CD4-positive, CD25-positive, alpha-beta regulatory T cell (primary cell): ENCODE measurements around the gene USF2. TPM values are rescaled to one million over a fixed set of nuclear protein-coding genes. Genes with fewer than 3 reads are reported as not detected.
A peak's percentile ranks its signal among the peaks of the same experiment; 100 is the strongest.

Source experiments
- ATAC-seq, 2 donors: fragments of 150-1000 bp; cut with Tn5 transposase; one replicate each; pipeline ENCODE4 v1.10.0; 2021; ENCODE audit warnings: low read depth in 2 of 2, moderate number of reproducible peaks in 2 of 2, moderate library complexity in 1 of 2
- DNase-seq, 3 donors: peaks; one replicate each; pipeline versions ENCODE4 v3.0.0 to v3.0.0-alpha.2; 2012 to 2022; ENCODE audit warnings: mixed read lengths in 1 of 3
- H3K27ac ChIP-seq: one replicate; pipeline ENCODE4 v1.7.0; 2013; ENCODE audit warnings: mild to moderate bottlenecking, low read length; ENCODE audit not compliant: insufficient read depth, poor library complexity, severe bottlenecking
- H3K27me3 ChIP-seq: one replicate; pipeline ENCODE4 v1.7.0; 2013; ENCODE audit warnings: low read length; ENCODE audit not compliant: control insufficient read depth, insufficient read depth
- H3K36me3 ChIP-seq: one replicate; pipeline ENCODE4 v1.7.0; 2013; ENCODE audit warnings: mild to moderate bottlenecking, low read length, moderate library complexity; ENCODE audit not compliant: control insufficient read depth, insufficient read depth
- H3K4me1 ChIP-seq: 2 replicates; pipeline ENCODE4 v1.7.0; 2013; ENCODE audit warnings: mild to moderate bottlenecking, low read length; ENCODE audit not compliant: insufficient read depth, control insufficient read depth, poor library complexity, severe bottlenecking
- H3K4me3 ChIP-seq: one replicate; pipeline ENCODE4 v1.7.0; 2013; ENCODE audit warnings: low read depth, mild to moderate bottlenecking, low read length, moderate library complexity
- H3K9me3 ChIP-seq, 2 experiments: 1 replicate in 1 of 2; 2 replicates in 1 of 2; pipeline ENCODE4 v1.7.0; 2013; ENCODE audit warnings: low read length in 2 of 2, mild to moderate bottlenecking in 1 of 2, moderate library complexity in 1 of 2; ENCODE audit not compliant: control insufficient read depth in 2 of 2
- H3K27ac Mint-ChIP-seq, 3 donors: one replicate each; pipeline ENCODE4 v1.8.0; 2020 to 2022; ENCODE audit warnings: mild to moderate bottlenecking in 3 of 3, mixed read lengths in 3 of 3, moderate library complexity in 2 of 3
- H3K27me3 Mint-ChIP-seq: one replicate; pipeline ENCODE4 v1.8.0; 2022; ENCODE audit warnings: mild to moderate bottlenecking, mixed read lengths
- H3K36me3 Mint-ChIP-seq: one replicate; pipeline ENCODE4 v1.8.0; 2020; ENCODE audit warnings: mixed read lengths
- H3K4me1 Mint-ChIP-seq, 4 donors: one replicate each; pipeline ENCODE4 v1.8.0; 2020 to 2022; ENCODE audit warnings: mixed read lengths in 4 of 4, mild to moderate bottlenecking in 1 of 4
- H3K4me3 Mint-ChIP-seq, 4 donors: one replicate each; pipeline ENCODE4 v1.8.0; 2020 to 2022; ENCODE audit warnings: mild to moderate bottlenecking in 4 of 4, mixed read lengths in 4 of 4, moderate library complexity in 3 of 4
- H3K9me3 Mint-ChIP-seq, 7 donors: one replicate each; pipeline ENCODE4 v1.8.0; 2020 to 2022; ENCODE audit warnings: mixed read lengths in 7 of 7, mild to moderate bottlenecking in 3 of 7, moderate library complexity in 2 of 7
- polyA plus RNA-seq, 4 donors: library from polyadenylated mRNA; unstranded; fragments of 300-500 nt; fragmentation: Illumina TruSeq; gene quantifications; one replicate each; pipeline ENCODE4 v1.2.3, GENCODE V29; 2021
- total RNA-seq: library from RNA; stranded (reverse); gene quantifications from one replicate; pipeline ENCODE4 v1.2.3, GENCODE V29; 2022

USF2 gene
- total and polyA plus RNA-seq, 5 donors from 2014 or later: 5.9 to 277 (median 7.3) TPM

GRCh38 chr19:35256566-35256965 lies 12.2 kb upstream of the USF2 start:
- no peak for DNase-seq
- H3K36me3 Mint-ChIP-seq: peaks cover 25% of the 10 kb centered on the region
- no peak overlapping the region for H3K27ac ChIP-seq
- ATAC-seq: no peak
- H3K27me3 Mint-ChIP-seq: no peaks in the 10 kb centered on the region
- no peaks in the 10 kb centered on the region for H3K27me3 ChIP-seq
- peaks cover 10% of the 10 kb centered on the region for H3K4me1 ChIP-seq
- no peaks in the 10 kb centered on the region for H3K9me3 Mint-ChIP-seq
- H3K4me1 Mint-ChIP-seq: peaks cover 0 to 47% (median 25%) of the 10 kb centered on the region in 4 donors
- H3K4me3 Mint-ChIP-seq: no peak overlapping the region
- H3K4me3 ChIP-seq: no peak overlapping the region
- H3K27ac Mint-ChIP-seq: peak overlapping the region in 1 of 3 donors; percentile 26
- H3K9me3 ChIP-seq: no peaks in the 10 kb centered on the region
- peaks cover 11% of the 10 kb centered on the region for H3K36me3 ChIP-seq

DNA sequence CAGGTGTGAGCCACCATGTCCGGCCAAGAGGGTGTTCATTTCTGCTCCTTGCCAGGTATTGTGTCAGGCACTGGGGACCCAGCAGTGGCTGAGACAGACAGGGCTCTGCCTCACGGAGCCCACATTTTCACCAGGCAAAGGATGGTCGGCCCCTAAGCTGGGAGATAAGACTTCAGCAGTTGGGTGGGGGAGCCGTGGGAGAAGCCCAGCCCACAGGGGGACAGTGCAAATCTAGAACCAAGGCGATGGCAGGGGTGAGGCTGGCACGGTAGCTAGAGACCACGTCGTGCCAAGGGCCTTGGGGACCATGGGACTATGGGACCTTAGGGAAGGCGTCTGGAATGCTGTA lies 11.7 kb upstream of the USF2 start:
- no peaks in the 10 kb centered on the region for H3K27me3 Mint-ChIP-seq
- H3K9me3 Mint-ChIP-seq: no peaks in the 10 kb centered on the region
- DNase-seq (no peak), ATAC-seq (no peak)
- H3K4me3 ChIP-seq: no peak overlapping the region
- H3K4me3 Mint-ChIP-seq: peak overlapping the region in 2 of 4 donors; percentile 16 to 43
- no peaks in the 10 kb centered on the region for H3K27me3 ChIP-seq
- peaks cover 25% of the 10 kb centered on the region for H3K36me3 Mint-ChIP-seq
- peaks cover 10% of the 10 kb centered on the region for H3K36me3 ChIP-seq
- peaks cover 10% of the 10 kb centered on the region for H3K4me1 ChIP-seq
- H3K27ac Mint-ChIP-seq: peak overlapping the region in 2 of 3 donors; percentile 78 to 83
- no peaks in the 10 kb centered on the region for H3K9me3 ChIP-seq
- H3K4me1 Mint-ChIP-seq: peaks cover 0 to 44% (median 25%) of the 10 kb centered on the region in 4 donors
- no peak overlapping the region for H3K27ac ChIP-seq

- Mint-ChIP-seq H3K27ac (peak overlapping the region; percentile 15 to 66 (median 56)), H3K27me3 (no peaks in the 10 kb centered on the region), H3K36me3 (peaks cover 21% of the 10 kb centered on the region), H3K9me3 (no peaks in the 10 kb centered on the region), H3K4me1 (peaks cover 0 to 38% (median 22%) of the 10 kb centered on the region in 4 donors), H3K4me3 (peak overlapping the region in 1 of 4 donors; percentile 56)
- no peak for ATAC-seq
- Histone ChIP-seq H3K36me3 (peaks cover 9% of the 10 kb centered on the region), H3K27me3 (no peaks in the 10 kb centered on the region), H3K4me3 (no peak overlapping the region), H3K9me3 (no peaks in the 10 kb centered on the region), H3K4me1 (peaks cover 10% of the 10 kb centered on the region), H3K27ac (no peak overlapping the region)
- DNase-seq: no peak
These were observed 8.0 kb upstream of the USF2 start for GRCh38 chr19:35260694-35261304.

DNA sequence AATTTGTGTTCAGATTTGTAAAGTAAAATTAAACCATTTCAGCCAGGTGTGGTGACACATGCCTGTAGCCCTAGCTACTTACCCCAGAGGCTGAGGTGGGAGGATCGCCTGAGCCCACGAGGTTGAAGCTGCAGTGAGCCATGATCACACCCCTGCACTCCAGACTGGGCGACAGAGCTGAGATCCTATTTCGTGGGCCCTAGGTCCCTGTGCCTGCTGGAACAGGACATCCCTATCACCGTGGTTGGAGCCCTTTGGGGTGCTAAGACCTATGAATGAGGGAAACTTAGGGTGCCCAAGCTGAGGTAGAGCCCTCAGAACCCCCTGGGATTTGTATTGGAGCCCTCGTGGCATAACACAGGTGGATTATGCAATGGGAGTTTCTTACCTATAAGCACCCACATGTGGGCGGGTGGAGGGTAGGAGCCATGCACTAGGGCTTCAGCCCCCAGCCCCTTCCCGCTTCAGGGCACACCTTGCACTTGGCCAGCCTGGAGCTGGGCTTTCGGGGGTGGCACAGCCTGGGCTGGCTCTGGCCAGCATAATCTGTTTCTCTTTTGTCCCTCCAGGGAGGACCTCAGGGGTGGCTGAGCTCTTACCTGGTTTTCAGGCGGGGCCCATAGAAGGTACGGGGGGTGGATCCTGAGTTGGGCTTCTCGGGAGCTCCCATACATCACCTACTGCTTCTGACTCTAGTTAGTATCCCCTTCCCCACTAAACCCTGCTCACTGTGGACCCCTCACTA lies 7.2 kb upstream of the USF2 start:
- H3K4me1 ChIP-seq: peaks cover 14% of the 10 kb centered on the region
- Mint-ChIP-seq H3K4me3 (peak overlapping the region in 1 of 4 donors; percentile 56), H3K27ac (peak overlapping the region; percentile 14 to 56 (median 15)), H3K36me3 (peaks cover 22% of the 10 kb centered on the region), H3K27me3 (no peaks in the 10 kb centered on the region), H3K9me3 (no peaks in the 10 kb centered on the region), H3K4me1 (peaks cover 0 to 42% (median 22%) of the 10 kb centered on the region in 4 donors)
- H3K9me3 ChIP-seq: no peaks in the 10 kb centered on the region
- H3K4me3 ChIP-seq: no peak overlapping the region
- H3K27me3 ChIP-seq: no peaks in the 10 kb centered on the region
- DNase-seq (no peak), ATAC-seq (no peak)
- peaks cover 7% of the 10 kb centered on the region for H3K36me3 ChIP-seq
- no peak overlapping the region for H3K27ac ChIP-seq

DNA sequence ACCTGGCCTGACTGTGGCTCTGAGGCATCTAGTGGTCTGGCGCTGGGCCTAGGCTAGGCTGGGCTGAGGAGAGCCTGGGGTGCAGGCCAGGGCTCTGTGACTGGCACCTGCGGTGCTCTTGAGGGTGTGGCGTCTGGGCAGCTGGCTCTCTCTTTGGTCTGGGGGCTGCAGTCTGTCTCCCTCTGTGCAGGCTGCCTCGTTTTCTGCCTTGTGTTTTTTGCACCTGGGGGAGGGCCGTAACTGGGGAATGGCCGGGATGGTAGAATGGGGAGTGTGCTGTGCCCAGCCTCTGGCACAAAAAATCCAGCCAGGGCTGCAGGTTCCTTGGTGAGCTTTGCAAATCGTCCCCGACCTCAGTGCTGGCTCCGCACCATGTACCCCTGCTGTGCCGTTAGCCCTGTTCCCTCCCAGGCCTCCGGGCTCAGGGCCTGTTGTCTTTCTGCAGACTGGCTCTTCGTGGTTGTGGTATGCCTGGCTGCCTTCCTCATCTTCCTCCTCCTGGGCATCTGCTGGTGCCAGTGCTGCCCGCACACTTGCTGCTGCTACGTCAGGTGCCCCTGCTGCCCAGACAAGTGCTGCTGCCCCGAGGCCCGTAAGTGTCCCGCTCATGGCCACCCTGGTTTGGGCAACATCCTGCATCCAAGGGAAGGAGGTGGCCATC lies 6.5 kb upstream of the USF2 start:
- Histone ChIP-seq H3K36me3 (peaks cover 7% of the 10 kb centered on the region), H3K4me3 (no peak overlapping the region), H3K4me1 (peaks cover 18% of the 10 kb centered on the region), H3K9me3 (no peaks in the 10 kb centered on the region), H3K27ac (no peak overlapping the region), H3K27me3 (no peaks in the 10 kb centered on the region)
- Mint-ChIP-seq H3K9me3 (no peaks in the 10 kb centered on the region), H3K36me3 (peaks cover 22% of the 10 kb centered on the region), H3K27me3 (no peaks in the 10 kb centered on the region), H3K4me3 (no peak overlapping the region), H3K27ac (no peak overlapping the region), H3K4me1 (peaks cover 0 to 38% (median 21%) of the 10 kb centered on the region in 4 donors)
- DNase-seq (no peak), ATAC-seq (no peak)

- H3K27me3 Mint-ChIP-seq: no peaks in the 10 kb centered on the region
- Histone ChIP-seq H3K27me3 (no peaks in the 10 kb centered on the region), H3K36me3 (peaks cover 7% of the 10 kb centered on the region), H3K4me1 (peaks cover 16% of the 10 kb centered on the region), H3K27ac (no peak overlapping the region), H3K4me3 (no peak overlapping the region), H3K9me3 (no peaks in the 10 kb centered on the region)
- H3K4me3 Mint-ChIP-seq: peak overlapping the region in 2 of 4 donors; percentile 51 to 84
- H3K27ac Mint-ChIP-seq: peak overlapping the region; percentile 80 to 92 (median 85)
- no peak for ATAC-seq
- peaks cover 0 to 31% (median 15%) of the 10 kb centered on the region in 4 donors for H3K4me1 Mint-ChIP-seq
- no peak for DNase-seq
- no peaks in the 10 kb centered on the region for H3K9me3 Mint-ChIP-seq
- H3K36me3 Mint-ChIP-seq: peaks cover 18% of the 10 kb centered on the region
These were observed 4.3 kb upstream of the USF2 start for GRCh38 chr19:35264268-35265125.

GRCh38 chr19:35265126-35265899 lies 3.4 kb upstream of the USF2 start:
- Mint-ChIP-seq H3K9me3 (no peaks in the 10 kb centered on the region), H3K27me3 (no peaks in the 10 kb centered on the region), H3K36me3 (peaks cover 15% of the 10 kb centered on the region), H3K27ac (peak overlapping the region; percentile 56 to 80 (median 62)), H3K4me3 (peak overlapping the region; percentile 78 to 90 (median 81)), H3K4me1 (peaks cover 0 to 32% (median 11%) of the 10 kb centered on the region in 4 donors)
- no peaks in the 10 kb centered on the region for H3K27me3 ChIP-seq
- no peak overlapping the region for H3K4me3 ChIP-seq
- ATAC-seq: no peak
- no peak overlapping the region for H3K27ac ChIP-seq
- no peak for DNase-seq
- H3K36me3 ChIP-seq: peaks cover 7% of the 10 kb centered on the region
- H3K9me3 ChIP-seq: no peaks in the 10 kb centered on the region
- H3K4me1 ChIP-seq: peaks cover 22% of the 10 kb centered on the region
